DMS 273 (cell line): ENCODE results near the gene RNF212.
A peak's percentile ranks its signal among the peaks of the same experiment; 100 is the strongest.
"Not testable (repeated sequence)": the region's sequence is repeated elsewhere in the genome, so short reads cannot be mapped to it uniquely, and the experiment has no call there.

Experiments
- DNase-seq: peaks from one replicate; lab custom pipeline; 2025; ENCODE audit not compliant: unreplicated experiment; lab: John Stamatoyannopoulos, UW

RNF212 gene

DNA sequence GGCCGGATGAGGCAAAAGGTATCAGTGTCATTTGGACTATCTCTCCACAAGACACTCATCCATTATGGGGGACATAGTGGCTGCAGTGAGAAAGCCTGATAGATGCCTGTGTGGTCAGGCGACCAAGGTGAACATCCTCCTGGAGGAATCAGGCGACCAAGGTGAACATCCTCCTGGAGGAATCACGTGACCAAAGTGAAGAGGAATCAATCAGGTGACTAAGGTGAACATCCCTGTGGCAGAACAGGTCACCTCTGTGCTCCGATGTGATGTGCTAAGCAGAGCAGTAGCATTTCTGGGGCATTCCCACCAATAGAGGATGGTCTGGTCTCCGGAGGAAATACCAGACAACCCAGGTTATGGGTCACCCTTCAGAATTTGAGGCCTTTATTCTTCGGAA lies 44.0 kb downstream of the RNF212 start:
- DNase-seq = no peak

DNA sequence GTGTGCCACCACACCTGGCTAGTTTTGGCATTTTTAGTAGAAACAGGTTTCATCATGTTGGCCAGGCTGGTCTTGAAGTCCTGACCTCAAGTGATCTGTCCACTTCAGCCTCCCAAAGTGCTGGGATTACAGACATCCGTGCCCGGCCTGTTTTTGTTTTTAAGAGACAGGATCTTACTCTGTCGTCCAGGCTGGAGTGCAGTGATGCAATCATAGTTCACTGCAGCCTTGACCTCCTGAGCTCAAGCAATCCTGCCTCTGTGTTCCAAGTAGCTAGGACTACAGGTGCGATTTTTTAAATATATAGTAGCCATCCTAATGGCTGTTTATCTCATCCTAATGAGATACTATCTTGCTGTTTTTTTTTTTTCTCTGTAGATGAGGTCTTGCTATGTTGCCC lies 47.6 kb downstream of the RNF212 start:
- DNase-seq = no peak

DNA sequence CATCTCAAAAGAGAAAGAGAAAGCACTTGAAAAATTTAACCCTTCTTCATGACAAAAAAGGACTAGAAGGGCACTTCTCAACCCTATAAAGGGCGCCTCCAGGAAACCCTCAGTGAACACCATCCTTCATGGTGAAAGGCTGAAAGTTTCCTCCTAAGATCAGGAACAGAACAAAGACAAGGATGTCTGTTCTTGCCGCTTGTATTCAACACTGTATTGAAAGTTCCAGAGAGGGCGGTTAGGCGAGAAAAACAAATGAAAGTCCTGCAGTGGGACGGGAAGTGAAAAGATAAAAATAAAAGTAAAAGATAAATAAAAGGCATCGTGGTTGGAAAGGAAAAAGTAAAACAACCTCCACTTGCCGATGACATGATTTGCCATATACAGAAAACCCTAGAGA lies 50.9 kb downstream of the RNF212 start:
- no peak for DNase-seq

DNA sequence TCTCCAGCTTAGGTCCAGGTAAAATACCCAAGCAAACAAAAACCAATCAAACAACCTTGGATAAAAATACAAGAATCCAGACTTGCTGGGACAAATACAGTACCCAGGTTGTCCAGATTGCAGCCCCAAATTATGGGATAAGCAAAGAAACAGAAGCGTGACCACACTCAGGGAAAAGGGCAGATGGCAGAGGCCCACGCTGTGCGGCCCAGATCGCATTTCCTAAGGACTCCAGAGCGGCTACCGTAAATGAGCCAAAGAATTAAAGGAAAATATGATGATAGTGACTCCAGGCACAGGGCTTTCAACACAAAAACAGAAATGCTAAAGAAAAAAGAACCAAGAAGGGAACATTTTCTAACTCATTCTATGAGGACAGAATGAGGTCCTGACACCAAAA lies 51.6 kb downstream of the RNF212 start:
- peak; percentile 74 for DNase-seq

DNA sequence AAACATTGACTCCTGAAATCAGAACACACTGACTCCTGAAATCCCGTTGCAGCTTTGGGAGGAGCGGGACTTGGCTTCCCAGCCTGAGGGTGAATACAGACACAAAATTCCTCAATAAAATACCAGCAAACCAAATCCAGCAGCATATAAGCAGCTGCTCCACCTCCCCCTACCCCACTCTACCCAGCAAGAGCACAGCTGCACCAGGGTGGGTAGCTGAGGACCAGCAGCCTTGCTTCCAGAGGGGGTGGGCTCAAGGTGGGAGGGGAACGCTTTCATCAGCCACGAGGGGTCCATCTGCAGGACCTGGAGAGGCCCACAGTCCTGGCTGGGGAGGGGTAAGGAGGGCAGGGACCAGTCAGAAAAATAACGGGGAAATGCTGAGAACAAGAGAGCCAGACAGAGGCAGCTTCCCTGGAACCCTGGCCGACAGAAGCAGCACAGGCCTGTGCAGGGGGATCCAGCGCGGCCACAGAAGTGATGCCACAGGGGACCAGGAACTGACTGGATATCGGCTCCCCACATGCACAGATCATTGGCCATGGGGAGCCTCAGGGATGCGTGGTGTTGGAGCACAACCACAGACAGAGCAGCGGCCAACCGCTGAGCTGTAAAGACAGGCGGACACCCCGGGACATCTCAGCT lies 52.2 kb downstream of the RNF212 start:
- DNase-seq = no peak

DNA sequence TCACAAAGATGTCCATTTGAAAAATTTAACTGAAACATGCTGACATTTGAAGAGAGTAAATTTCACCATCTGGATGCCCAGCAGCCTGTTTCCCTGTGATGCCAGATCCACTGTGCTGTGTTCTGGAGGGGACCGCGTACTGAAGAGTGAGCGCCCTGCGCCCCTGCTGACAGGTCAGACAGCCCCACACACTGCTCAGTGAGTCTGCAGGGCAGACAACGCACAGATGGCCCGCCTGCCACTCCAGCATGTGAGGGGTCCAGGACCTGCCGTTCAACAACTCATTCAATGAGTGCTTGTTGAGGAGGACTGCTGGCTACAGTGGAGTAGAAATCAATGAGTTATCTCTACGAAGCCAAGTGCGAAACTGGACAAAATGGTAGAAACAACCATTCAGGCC lies 52.7 kb downstream of the RNF212 start:
- no peak for DNase-seq

DNA sequence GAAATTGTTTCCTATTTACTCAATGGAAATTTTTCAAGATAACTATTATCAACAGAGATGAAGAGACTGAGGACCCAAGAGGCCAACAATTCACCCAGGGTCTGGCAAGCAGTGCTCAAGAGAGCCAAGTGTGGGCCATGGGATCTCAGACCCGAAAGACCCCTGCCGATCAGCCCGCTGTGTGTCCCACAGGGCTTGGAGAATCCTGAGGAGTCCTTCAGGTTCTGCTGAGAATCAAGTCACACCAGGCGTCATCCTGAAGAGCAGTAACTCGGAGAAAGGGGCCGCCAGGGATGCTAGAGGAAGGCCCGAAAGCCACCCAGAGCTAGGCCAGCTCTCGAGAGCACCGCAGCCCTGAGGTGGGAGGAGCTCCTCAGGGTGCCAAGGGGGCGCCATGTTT lies 53.2 kb downstream of the RNF212 start:
- no peak for DNase-seq

DNA sequence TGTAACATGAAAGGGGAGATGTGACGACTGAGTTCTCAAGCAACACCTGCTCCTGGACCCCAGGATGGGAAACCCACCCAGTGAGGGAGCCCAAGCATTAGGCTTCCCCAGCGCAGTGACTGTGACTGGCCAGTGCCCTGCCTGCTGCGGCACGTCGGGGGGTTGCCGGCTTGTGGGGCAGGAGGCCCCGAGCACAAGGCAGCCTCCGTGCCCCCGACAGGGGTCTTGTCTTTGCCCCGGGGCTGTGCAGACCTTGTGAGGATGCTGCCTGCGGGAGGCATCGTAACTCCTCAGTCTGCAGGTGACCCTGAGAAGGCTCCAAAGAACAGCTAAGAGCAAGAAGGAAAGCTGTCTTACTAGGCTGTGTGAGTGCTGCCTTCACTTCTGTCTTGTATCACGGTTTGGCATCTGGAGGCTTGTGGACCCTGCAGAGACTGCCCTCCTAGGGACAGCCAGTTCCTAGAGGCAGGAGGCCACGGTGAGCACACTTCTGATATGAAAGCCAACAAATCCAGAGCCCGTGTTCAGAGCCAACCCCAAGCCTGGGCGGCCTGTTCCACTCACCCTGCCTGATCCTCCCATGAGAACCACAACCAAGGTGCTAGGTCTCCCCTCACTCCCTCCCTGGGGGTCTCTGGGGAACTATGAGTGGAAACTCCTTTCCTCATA lies 54.2 kb downstream of the RNF212 start:
- DNase-seq = no peak

DNA sequence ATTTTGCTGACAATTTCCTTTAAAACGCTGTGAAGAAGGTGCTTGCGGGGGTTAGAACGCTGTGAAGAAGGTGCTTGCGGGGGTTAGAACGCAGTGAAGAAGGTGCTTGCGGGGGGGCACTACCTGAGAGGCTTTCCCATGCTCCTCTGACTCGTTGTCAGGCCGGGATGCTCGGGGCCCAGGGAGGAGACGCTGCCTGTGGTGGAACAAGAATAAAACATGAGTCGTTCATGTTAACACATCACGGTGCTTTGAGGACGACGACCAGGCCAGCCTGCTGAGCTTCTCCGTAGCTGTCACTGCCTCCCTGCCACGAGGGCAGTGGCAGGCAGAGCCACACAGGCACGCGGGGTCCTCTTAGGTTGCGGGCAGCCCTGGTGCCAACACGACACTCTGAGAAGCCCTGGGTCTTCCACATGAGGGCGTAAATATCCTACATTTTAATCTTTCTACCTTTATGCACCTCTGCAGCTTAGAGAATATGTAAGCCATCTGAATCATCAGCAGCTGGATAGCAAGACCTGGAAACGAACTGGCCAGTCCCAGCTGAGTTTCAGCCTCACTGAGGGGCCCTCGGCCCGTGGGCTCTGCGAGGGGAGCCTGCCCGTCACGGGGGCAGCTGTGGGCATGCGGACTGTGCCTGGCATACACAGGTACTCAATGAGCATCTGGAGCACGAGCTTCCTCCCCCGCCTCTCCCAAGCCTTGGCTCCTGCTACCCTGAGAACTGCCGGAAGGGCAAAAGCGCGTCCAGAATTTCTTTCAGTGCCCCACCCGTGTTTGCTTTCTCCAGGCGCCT lies 55.0 kb downstream of the RNF212 start:
- no peak for DNase-seq

DNA sequence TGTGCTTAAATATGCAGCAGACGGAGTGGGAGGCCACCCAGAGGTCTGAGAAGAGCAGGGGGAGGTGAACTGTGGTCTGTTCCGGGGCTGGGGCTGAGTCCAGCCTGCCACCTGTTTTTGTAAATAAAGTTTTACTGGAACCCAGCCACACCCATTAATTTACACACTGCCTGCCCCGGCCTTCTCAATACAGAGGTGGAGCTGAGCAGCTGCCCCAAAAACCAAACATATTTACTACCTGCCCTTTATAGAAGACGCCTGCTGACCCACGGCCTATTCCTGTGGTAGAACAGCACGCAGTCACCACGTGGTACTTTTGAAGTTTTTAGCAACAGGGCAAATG lies 56.0 kb downstream of the RNF212 start:
- DNase-seq = no peak

DNA sequence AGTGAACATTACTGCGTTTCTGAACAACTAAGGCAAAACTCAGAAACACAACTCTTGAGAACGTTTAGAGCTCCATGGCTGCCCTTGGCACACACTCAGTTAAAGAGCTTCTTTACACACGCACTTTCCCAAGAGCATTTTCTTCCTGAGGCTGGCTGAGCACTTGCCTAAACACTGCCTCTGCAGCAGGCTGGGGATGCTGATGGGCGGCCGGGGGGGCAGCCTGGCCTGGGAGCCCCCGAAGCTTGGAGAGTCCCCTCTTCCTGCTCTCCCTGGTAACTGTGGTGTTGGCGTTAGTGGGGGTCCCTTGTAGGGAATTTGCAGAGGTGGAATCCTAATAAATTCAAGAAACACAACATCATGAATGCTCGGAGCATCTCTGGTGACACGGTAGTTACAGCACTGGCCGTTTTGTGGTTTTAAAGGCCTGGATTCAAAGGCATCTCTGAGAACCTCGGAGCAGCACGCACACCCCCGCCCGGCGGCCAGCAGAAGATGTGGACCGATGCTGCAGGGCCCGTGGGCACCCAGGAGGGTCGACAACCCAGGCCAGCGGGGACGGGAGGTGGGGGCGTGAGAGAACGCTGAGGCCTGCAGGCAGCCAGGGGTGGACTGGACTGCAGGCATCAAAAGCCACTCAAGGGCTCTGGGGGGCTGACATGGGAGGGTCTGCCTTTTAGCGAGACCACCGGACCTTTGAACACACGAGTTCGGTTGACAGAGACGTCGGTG lies 56.5 kb downstream of the RNF212 start:
- no peak for DNase-seq

DNA sequence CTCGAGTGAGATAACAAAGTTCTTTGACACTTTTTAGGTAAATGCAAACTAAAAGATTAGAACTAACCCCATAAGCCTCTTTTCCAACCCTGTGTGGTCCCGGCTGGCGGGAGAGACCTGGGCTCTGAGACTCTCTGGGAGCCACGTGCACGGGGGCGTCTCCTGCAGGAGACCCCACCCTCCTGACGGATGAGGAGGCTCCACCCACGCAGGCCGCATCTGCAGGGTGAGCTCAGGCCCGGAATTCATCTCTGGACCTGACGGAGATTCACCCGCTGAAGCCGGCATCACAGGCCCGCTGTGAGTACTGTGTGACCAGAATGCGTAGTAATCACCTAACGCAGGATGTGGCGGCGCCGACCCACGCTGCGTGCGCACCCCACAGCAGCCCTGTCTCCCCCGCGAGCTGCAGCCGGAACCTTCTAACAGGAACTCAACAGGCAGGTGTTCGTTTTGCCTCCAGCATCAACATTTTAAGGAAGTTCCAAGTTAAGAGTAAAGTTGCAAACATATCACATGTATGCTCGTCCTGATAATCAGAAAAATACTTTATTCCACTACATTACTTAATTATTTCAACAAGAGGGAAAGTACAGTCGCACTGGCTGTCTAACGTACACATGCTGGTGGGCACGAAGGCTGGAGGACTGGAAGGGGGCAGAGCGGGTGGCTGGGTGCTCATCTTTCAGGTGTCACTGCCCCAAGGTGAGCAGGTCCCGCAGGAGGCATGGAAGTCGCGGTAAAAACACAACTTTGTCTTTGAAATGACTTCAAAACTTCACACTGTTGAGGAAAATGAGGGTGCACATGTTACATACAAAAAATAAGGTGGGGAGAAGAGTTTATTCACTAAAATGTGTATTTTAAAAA lies 57.4 kb downstream of the RNF212 start:
- DNase-seq = no peak

DNA sequence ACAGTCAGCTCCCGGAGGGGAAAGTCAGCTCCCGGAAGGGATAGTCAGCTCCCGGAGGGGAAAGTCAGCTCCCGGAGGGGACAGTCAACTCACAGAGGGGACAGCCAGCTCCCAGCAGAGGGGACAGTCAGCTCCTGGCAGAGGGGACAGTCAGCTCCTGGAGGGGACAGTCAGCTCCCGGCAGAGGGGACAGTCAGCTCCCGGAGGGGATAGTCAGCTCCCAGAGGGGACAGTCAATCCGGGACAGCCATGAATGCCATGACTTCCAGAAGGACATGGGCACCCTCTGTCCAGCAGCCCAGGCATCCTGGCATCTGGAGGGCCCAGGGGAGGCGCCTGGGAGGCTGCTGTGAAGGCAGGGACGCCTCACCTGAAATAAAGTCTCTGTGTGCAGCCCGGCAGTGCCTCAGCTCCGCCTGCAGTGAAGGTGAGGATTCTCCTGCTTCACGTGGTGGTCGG lies 58.1 kb downstream of the RNF212 start:
- not testable (repeated sequence) for DNase-seq

DNA sequence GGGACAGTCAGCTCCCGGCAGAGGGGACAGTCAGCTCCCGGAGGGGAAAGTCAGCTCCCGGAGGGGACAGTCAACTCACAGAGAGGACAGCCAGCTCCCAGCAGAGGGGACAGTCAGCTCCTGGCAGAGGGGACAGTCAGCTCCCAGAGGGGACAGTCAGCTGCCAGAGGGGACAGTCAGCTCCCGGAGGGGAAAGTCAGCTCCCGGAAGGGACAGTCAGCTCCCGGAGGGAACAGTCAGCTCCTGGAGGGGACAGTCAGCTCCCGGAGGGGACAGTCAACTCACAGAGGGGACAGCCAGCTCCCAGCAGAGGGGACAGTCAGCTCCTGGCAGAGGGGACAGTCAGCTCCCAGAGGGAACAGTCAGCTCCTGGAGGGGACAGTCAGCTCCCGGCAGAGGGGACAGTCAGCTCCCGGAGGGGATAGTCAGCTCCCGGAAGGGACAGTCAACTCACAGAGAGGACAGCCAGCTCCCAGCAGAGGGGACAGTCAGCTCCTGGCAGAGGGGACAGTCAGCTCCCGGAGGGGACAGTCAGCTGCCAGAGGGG lies 58.6 kb downstream of the RNF212 start:
- not testable (repeated sequence) for DNase-seq

DNA sequence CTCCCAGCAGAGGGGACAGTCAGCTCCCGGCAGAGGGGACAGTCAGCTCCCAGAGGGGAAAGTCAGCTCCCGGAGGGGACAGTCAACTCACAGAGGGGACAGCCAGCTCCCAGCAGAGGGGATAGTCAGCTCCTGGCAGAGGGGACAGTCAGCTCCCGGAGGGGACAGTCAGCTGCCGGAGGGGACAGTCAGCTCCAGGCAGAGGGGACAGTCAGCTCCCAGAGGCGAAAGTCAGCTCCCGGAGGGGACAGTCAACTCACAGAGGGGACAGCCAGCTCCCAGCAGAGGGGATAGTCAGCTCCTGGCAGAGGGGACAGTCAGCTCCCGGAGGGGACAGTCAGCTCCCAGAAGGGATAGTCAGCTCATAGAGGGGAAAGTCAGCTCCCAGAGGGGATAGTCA lies 59.5 kb downstream of the RNF212 start:
- not testable (repeated sequence) for DNase-seq

DNA sequence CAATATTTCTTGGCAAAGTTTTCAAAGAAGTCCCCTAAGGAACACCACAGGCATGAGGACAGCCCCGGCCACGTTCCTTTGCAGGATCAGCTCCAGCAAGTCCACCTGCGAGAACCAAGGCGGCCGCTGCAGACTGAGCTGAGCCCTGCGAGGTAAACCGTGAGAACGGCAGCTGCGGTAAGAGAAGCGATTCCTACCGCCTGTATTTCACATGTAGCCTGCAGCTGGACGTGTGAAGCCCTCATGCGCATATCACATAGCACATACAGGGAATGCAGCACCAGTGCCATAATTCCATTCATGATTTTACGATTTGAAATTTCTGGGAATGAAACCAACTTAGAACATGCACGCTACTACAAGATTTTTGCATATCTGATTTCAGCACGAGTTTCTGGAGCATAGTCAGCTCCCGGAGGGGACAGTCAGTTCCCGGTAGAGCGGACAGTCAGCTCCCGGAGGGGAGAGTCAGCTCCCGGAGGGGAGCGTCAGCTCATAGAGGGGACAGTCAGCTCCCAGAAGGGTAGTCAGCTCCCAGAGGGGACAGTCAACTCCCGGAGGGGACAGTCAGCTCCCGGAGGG lies 60.2 kb downstream of the RNF212 start:
- peak; percentile 48 for DNase-seq

DNA sequence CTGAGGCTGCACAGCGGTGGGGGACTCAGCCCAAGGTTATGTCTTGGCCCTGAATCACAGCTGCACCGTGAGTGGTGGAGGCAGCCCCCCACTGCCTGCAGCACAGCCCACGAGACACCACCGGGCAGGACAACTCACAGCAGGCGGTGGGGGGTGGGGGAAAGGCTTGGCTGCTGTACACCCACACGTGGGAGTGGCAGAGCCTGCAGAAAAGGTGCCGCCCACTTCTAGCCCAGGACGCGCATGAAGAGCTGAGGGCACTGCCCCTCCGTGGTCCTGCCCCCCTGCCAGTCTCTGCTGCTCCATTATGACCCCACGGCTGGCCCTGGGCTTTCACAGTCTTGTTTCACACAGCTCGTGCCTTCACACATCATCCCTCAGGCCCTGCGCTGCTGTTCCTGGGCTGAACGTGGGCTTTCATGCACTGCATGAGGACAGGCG lies 61.1 kb downstream of the RNF212 start:
- DNase-seq = no peak

DNA sequence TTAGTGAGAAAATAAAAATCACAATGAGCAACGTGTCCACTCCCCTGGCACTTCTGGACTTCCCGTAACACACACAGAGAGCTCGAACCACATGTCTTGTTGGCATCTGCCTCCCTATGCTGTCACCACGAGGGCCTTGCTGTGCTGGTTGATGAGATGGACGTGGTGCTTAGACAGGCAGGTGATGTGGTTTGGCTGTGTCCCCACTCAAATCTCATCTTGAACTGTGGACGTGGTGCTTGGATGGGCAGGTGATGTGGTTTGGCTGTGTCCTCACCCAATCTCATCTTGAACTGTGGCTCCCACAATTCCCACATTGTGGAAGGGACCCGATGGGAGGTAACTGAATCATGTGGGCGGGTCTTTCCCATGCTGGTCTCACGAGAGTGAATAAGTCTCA lies 61.9 kb downstream of the RNF212 start:
- no peak for DNase-seq

DNA sequence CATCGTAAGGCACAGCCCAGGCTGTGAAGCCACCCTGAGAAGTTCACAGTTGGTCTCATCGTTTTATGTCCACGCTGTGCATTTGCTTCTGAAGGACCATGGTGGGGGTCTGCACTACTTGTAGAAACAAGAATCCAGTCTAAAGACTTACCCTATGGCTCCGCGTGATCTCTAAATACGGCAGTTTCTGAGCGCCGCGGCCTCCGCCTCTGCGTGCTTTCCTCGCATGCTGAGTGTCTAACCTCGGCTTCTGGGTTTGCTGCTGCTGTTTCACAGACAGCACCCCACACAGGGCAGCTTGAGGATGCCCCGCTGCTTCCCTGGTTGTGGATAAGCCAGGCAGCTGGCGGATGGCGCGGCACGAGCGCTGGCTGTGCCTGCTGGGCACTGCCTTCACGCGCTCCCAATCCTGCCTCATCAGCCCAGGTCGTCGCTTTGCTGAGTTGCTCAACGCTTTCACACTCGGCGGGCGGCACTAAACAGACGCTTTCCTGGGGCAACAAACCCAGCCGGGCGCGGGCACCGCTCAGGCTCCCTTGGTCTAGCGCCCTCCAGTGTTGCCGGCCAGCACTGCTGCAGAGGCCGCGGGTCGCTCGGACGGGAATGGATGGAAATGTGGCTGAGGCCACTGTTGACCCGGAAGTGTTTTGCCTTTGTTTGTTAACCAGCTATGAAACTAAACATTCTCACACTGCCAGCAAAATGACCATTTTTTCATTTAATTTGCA lies 62.7 kb downstream of the RNF212 start:
- DNase-seq = no peak
